Endometrial microvascular endothelial cells (primary cell): Measurements from ENCODE around the gene ALG14. TPM values are rescaled to one million over a fixed set of nuclear protein-coding genes. Genes with fewer than 3 reads are reported as not detected.
"Not testable (repeated sequence)": the region's sequence is repeated elsewhere in the genome, so short reads cannot be mapped to it uniquely, and the experiment has no call there.

ENCODE experiments used
- in situ Hi-C: cut with HindIII; loops from 2 replicates; pipeline ENCODE4 v1.10.0; 2017; ENCODE audit warnings: low sequenced_read_pairs, low pct_unique_long_range_greater_than_20kb; ENCODE audit errors: inconsistent ontology term
- total RNA-seq: library from RNA; depleted of rRNA; stranded (reverse); fragments of >200 nt; gene quantifications from one replicate; pipeline ENCODE4 v1.2.3, GENCODE V29; 2015; ENCODE audit errors: inconsistent ontology term

ALG14 gene
- total RNA-seq, 1 donor from 2014 or later: 1.2 TPM

GRCh38 chr1:95021805-95022643 lies 50.7 kb downstream of the ALG14 start:
- in situ Hi-C loops: no loop called here

- in situ Hi-C loops: no loop called here
These were observed 51.6 kb downstream of the ALG14 start for GRCh38 chr1:95021119-95021518.

GRCh38 chr1:95019466-95019865 lies 53.3 kb downstream of the ALG14 start:
- in situ Hi-C loops: not testable (repeated sequence)

- in situ Hi-C loops: no loop called here
These were observed 54.0 kb downstream of the ALG14 start for GRCh38 chr1:95018602-95019369.

GRCh38 chr1:95017775-95018174 lies 55.0 kb downstream of the ALG14 start:
- in situ Hi-C loops: no loop called here

GRCh38 chr1:95015076-95015475 lies 57.7 kb downstream of the ALG14 start:
- in situ Hi-C loops: no loop called here

GRCh38 chr1:95013950-95014574 lies 58.7 kb downstream of the ALG14 start:
- in situ Hi-C loops: no loop called here

GRCh38 chr1:95012389-95012788 lies 60.4 kb downstream of the ALG14 start:
- in situ Hi-C loops: no loop called here

- in situ Hi-C loops: no loop called here
These were observed 62.6 kb downstream of the ALG14 start for GRCh38 chr1:95010158-95010557.

- in situ Hi-C loops: no loop called here
These were observed 65.1 kb downstream of the ALG14 start for GRCh38 chr1:95007687-95008086.

GRCh38 chr1:95006681-95007080 lies 66.1 kb downstream of the ALG14 start:
- in situ Hi-C loops: no loop called here

GRCh38 chr1:95005584-95005983 lies 67.2 kb downstream of the ALG14 start:
- in situ Hi-C loops: no loop called here

- in situ Hi-C loops: no loop called here
These were observed 68.7 kb downstream of the ALG14 start for GRCh38 chr1:95004013-95004412.

- in situ Hi-C loops: no loop called here
These were observed 69.4 kb downstream of the ALG14 start for GRCh38 chr1:95003433-95003738.

- in situ Hi-C loops: no loop called here
These were observed 70.0 kb downstream of the ALG14 start for GRCh38 chr1:95002540-95003432.

GRCh38 chr1:95002164-95002539 lies 70.6 kb downstream of the ALG14 start:
- in situ Hi-C loops: no loop called here

GRCh38 chr1:94999456-95000131 lies 73.2 kb downstream of the ALG14 start:
- in situ Hi-C loops: no loop called here

- in situ Hi-C loops: no loop called here
These were observed 74.0 kb downstream of the ALG14 start for GRCh38 chr1:94998748-94999147.
